CD14-positive monocyte (primary cell): ENCODE data around the gene TNFRSF14. TPM values are rescaled to one million over a fixed set of nuclear protein-coding genes. Genes with fewer than 3 reads are reported as not detected.

ENCODE experiments used
- DNase-seq, 3 donors: peaks; one replicate each; pipeline ENCODE4 v3.0.0-alpha.2; 2011 to 2022
- H2AFZ ChIP-seq: 2 replicates; pipeline ENCODE4 v1.6.0; 2012; ENCODE audit warnings: mild to moderate bottlenecking, low read depth, low read length, inconsistent platforms; ENCODE audit not compliant: insufficient read depth, poor library complexity, severe bottlenecking
- H3K27ac ChIP-seq, 2 donors: 1 replicate in 1 of 2; 2 replicates in 1 of 2; pipeline ENCODE4 v1.5.1; 2012 to 2013; ENCODE audit warnings: low read length in 2 of 2, control low read depth in 1 of 2, inconsistent platforms in 1 of 2, low read depth in 1 of 2, mild to moderate bottlenecking in 1 of 2
- H3K27me3 ChIP-seq, 2 donors: one replicate each; pipeline versions ENCODE4 v1.6.0 to v1.6.1; 2011 to 2013; ENCODE audit warnings: low read length in 2 of 2; ENCODE audit not compliant: control insufficient read depth in 2 of 2, insufficient read depth in 2 of 2
- H3K36me3 ChIP-seq, 2 donors: replicated peaks in 1 of 2; 1 replicate in 1 of 2; 2 replicates in 1 of 2; pipeline versions ENCODE4 v1.5.1 to v1.6.1; 2012 to 2013; ENCODE audit warnings: low read length in 2 of 2, control low read depth in 1 of 2, inconsistent platforms in 1 of 2, mild to moderate bottlenecking in 1 of 2; ENCODE audit not compliant: insufficient read depth in 2 of 2, control insufficient read depth in 1 of 2
- H3K4me1 ChIP-seq, 2 donors: 1 replicate in 1 of 2; 2 replicates in 1 of 2; pipeline versions ENCODE4 v1.5.1 to v1.6.1; 2012 to 2013; ENCODE audit warnings: low read length in 2 of 2, control low read depth in 1 of 2, inconsistent platforms in 1 of 2, mild to moderate bottlenecking in 1 of 2, moderate library complexity in 1 of 2; ENCODE audit not compliant: insufficient read depth in 2 of 2, control insufficient read depth in 1 of 2
- H3K4me2 ChIP-seq: replicated peaks from 2 replicates; pipeline ENCODE3; 2012; ENCODE audit warnings: low read length, moderate library complexity, mild to moderate bottlenecking; ENCODE audit not compliant: poor library complexity, severe bottlenecking; ENCODE audit errors: extremely low read depth
- H3K4me3 ChIP-seq, 3 experiments: fragments of 200-600 bp in 1 of 3; sonication (generic) in 1 of 3; replicated peaks in 1 of 3; 1 replicate in 2 of 3; 2 replicates in 1 of 3; pipeline ENCODE4 v1.5.1; 2011 to 2013; ENCODE audit warnings: low read length in 3 of 3, mild to moderate bottlenecking in 3 of 3, control low read depth in 2 of 3, low read depth in 2 of 3, inconsistent platforms in 1 of 3, moderate library complexity in 1 of 3
- H3K79me2 ChIP-seq: 2 replicates; pipeline ENCODE4 v1.6.0; 2012; ENCODE audit warnings: mild to moderate bottlenecking, control low read depth, inconsistent platforms, low read length, moderate library complexity; ENCODE audit not compliant: insufficient read depth
- H3K9ac ChIP-seq: 2 replicates; pipeline ENCODE4 v1.6.0; 2017; ENCODE audit warnings: low read length, mild to moderate bottlenecking; ENCODE audit not compliant: insufficient read depth, poor library complexity, severe bottlenecking
- H3K9me3 ChIP-seq, 2 donors: replicated peaks in 1 of 2; 1 replicate in 1 of 2; 2 replicates in 1 of 2; pipeline versions ENCODE4 v1.5.1 to v1.6.1; 2012 to 2013; ENCODE audit warnings: low read length in 2 of 2, control low read depth in 1 of 2; ENCODE audit not compliant: control insufficient read depth in 1 of 2, insufficient read depth in 1 of 2
- H4K20me1 ChIP-seq: 2 replicates; pipeline ENCODE4 v1.6.0; 2012; ENCODE audit warnings: mild to moderate bottlenecking, low read length, control low read depth, moderate library complexity; ENCODE audit not compliant: insufficient read depth
- H3K27ac Mint-ChIP-seq, 7 donors: one replicate each; pipeline ENCODE4 v1.8.0; 2020; ENCODE audit warnings: mild to moderate bottlenecking in 7 of 7, mixed read lengths in 7 of 7, moderate library complexity in 6 of 7, inconsistent platforms in 2 of 7
- H3K27me3 Mint-ChIP-seq, 3 donors: one replicate each; pipeline ENCODE4 v1.8.0; 2021 to 2022; ENCODE audit warnings: low read depth in 3 of 3, mild to moderate bottlenecking in 3 of 3, mixed read lengths in 3 of 3, moderate library complexity in 3 of 3, inconsistent platforms in 1 of 3
- H3K36me3 Mint-ChIP-seq, 2 donors: one replicate each; pipeline ENCODE4 v1.8.0; 2020; ENCODE audit warnings: mixed read lengths in 2 of 2, inconsistent platforms in 1 of 2, mild to moderate bottlenecking in 1 of 2
- H3K4me1 Mint-ChIP-seq: one replicate; pipeline ENCODE4 v1.8.0; 2020; ENCODE audit warnings: mild to moderate bottlenecking, mixed read lengths
- H3K4me3 Mint-ChIP-seq, 2 donors: one replicate each; pipeline ENCODE4 v1.8.0; 2020; ENCODE audit warnings: mild to moderate bottlenecking in 2 of 2, mixed read lengths in 2 of 2, moderate library complexity in 1 of 2
- H3K9me3 Mint-ChIP-seq, 7 donors: one replicate each; pipeline ENCODE4 v1.8.0; 2020 to 2022; ENCODE audit warnings: mixed read lengths in 7 of 7, mild to moderate bottlenecking in 6 of 7, moderate library complexity in 6 of 7, inconsistent platforms in 2 of 7
- WGBS: methylation state at CpG from one replicate; pipeline ENCODE4 v1.1.5; 2013; ENCODE audit warnings: missing lambda C conversion rate; ENCODE audit not compliant: insufficient coverage; 5-methylcytosine and 5-hydroxymethylcytosine counted together
- intact Hi-C, 2 donors: fragments of 100-400 bp; cut with micrococcal nuclease; formaldehyde crosslinking; loops; one replicate each; pipeline versions ENCODE4 v1.15.0 to v1.15.1; 2023
- polyA plus RNA-seq, 3 donors: library from polyadenylated mRNA; depleted of rRNA in 1 of 3; unstranded in 2 of 3; stranded (reverse) in 1 of 3; fragments of 300-500 nt in 2 of 3; fragments of >200 nt in 1 of 3; fragmentation: Illumina TruSeq in 2 of 3; gene quantifications; 1 replicate in 2 of 3; 2 replicates in 1 of 3; pipeline ENCODE4 v1.2.3, GENCODE V29; 2012 to 2021
- TF ChIP-seq, protein P1 (sequence below): fragments of 200-600 bp; IDR thresholded peaks from one replicate; pipeline ENCODE4 v1.8.0; 2022; ENCODE audit warnings: antibody characterized with exemption, mild to moderate bottlenecking

Gene TNFRSF14
- polyA plus RNA-seq, 3 donors = 62.1 to 512 (median 64.4) TPM

DNA sequence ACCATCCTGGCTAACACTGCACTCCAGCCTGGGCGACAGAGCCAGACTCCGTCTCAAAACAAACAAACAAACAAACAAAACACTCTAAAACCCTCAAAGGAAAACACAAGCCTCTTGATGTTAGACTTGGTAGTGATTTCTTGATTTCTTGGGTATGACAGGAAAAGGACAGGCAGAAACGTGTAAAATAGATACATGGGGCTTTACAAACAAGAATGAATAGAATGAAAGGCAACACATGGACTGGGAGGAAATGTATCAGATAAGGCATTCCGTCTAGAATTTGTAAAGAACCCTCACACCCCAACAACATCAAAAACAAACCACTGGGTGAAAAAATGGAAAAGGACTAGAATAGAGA lies 22.6 kb downstream of the TNFRSF14 start:
- H3K27me3 ChIP-seq = no peaks in the 10 kb centered on the region
- H3K4me2 ChIP-seq = peak overlapping the region; percentile 56
- peaks cover 59% of the 10 kb centered on the region for H3K4me1 Mint-ChIP-seq
- H3K4me3 Mint-ChIP-seq = peak overlapping the region in 1 of 2 donors; percentile 28
- peaks cover 60 to 61% of the 10 kb centered on the region in 2 donors for H3K4me1 ChIP-seq
- intact Hi-C loops = no loop called here
- peak overlapping the region; percentile 96 to 97 for H3K27ac ChIP-seq
- peak overlapping the region; percentile 24 for H2AFZ ChIP-seq
- no peaks in the 10 kb centered on the region for H3K36me3 ChIP-seq
- no peaks in the 10 kb centered on the region for H3K79me2 ChIP-seq
- peaks cover 2% of the 10 kb centered on the region in 2 donors for H3K36me3 Mint-ChIP-seq
- peaks cover 5 to 16% (median 15%) of the 10 kb centered on the region in 3 donors for H3K27me3 Mint-ChIP-seq
- peaks cover 2 to 6% of the 10 kb centered on the region in 2 donors for H3K9me3 ChIP-seq
- WGBS = no CpG with 5 or more reads among the region's 4 CpGs
- H3K9me3 Mint-ChIP-seq = peaks cover 0 to 9% (median 5%) of the 10 kb centered on the region in 7 donors
- TF ChIP-seq, protein P1, sequence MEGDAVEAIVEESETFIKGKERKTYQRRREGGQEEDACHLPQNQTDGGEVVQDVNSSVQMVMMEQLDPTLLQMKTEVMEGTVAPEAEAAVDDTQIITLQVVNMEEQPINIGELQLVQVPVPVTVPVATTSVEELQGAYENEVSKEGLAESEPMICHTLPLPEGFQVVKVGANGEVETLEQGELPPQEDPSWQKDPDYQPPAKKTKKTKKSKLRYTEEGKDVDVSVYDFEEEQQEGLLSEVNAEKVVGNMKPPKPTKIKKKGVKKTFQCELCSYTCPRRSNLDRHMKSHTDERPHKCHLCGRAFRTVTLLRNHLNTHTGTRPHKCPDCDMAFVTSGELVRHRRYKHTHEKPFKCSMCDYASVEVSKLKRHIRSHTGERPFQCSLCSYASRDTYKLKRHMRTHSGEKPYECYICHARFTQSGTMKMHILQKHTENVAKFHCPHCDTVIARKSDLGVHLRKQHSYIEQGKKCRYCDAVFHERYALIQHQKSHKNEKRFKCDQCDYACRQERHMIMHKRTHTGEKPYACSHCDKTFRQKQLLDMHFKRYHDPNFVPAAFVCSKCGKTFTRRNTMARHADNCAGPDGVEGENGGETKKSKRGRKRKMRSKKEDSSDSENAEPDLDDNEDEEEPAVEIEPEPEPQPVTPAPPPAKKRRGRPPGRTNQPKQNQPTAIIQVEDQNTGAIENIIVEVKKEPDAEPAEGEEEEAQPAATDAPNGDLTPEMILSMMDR = no peak
- H3K27ac Mint-ChIP-seq = peak overlapping the region; percentile 93 to 98 (median 97)
- peak overlapping the region; percentile 73 for H3K9ac ChIP-seq
- no peak for DNase-seq
- peak overlapping the region in 1 of 3 experiments; percentile 47 for H3K4me3 ChIP-seq
- H4K20me1 ChIP-seq = no peaks in the 10 kb centered on the region

DNA sequence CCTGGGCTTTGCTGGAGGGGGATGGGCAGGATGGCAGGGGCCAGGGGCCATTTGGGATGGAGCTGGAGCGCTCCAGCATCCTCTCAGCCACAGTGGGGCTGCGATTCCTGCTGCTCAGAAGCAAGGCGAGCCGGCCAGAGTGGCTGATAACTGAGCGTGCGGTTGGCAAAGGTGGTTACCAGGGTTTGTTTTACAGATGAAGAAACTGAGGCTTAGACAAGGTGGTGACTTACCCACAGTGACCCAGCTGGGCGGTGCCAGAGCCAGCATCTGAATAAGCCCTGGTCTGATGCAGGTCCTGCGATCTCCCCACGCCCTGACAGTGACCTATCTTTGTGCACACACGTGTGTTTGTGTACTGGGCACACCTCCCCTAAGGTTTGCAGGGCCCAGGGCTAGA lies 24.5 kb downstream of the TNFRSF14 start:
- Mint-ChIP-seq H3K27ac (peak overlapping the region in 5 of 7 donors; percentile 42 to 94 (median 73)), H3K36me3 (peaks cover 2 to 6% of the 10 kb centered on the region in 2 donors), H3K4me3 (peak overlapping the region in 1 of 2 donors; percentile 62), H3K4me1 (peaks cover 66% of the 10 kb centered on the region), H3K9me3 (peaks cover 0 to 4% (median 0%) of the 10 kb centered on the region in 7 donors), H3K27me3 (peaks cover 5 to 16% (median 13%) of the 10 kb centered on the region in 3 donors)
- no peaks in the 10 kb centered on the region for H4K20me1 ChIP-seq
- TF ChIP-seq, protein P1 = no peak
- WGBS = 98% methylated on average over 9 of the region's 10 CpGs
- H3K36me3 ChIP-seq = no peaks in the 10 kb centered on the region
- intact Hi-C loops = no loop called here
- no peak overlapping the region for H3K9ac ChIP-seq
- peaks cover 73 to 74% of the 10 kb centered on the region in 2 donors for H3K4me1 ChIP-seq
- peaks cover 6% of the 10 kb centered on the region for H3K79me2 ChIP-seq
- no peak overlapping the region for H3K4me3 ChIP-seq
- no peak overlapping the region for H3K4me2 ChIP-seq
- H3K9me3 ChIP-seq = no peaks in the 10 kb centered on the region
- H3K27ac ChIP-seq = no peak overlapping the region
- H2AFZ ChIP-seq = no peak overlapping the region
- no peak for DNase-seq
- H3K27me3 ChIP-seq = no peaks in the 10 kb centered on the region
